BE2C (cell line): Measurements from ENCODE around the gene ZNF597.

Experiments used
- DNase-seq: peaks from one replicate; pipeline ENCODE4 v3.0.0-alpha.2; 2020
- H3K27me3 ChIP-seq: fragments of 250-450 bp; sonication (Bioruptor Pico); 2 replicates; pipeline ENCODE4 v1.5.1; 2020; ENCODE audit warnings: mild to moderate bottlenecking
- H3K36me3 ChIP-seq: fragments of 250-450 bp; sonication (Bioruptor Pico); 2 replicates; pipeline ENCODE4 v1.5.1; 2020; ENCODE audit warnings: mild to moderate bottlenecking
- H3K4me1 ChIP-seq: fragments of 250-450 bp; sonication (Bioruptor Pico); 2 replicates; pipeline ENCODE4 v1.5.1; 2020
- H3K4me3 ChIP-seq: 2 replicates; pipeline ENCODE4 v1.5.1; 2011; ENCODE audit warnings: low read depth, low read length
- H3K9me3 ChIP-seq: fragments of 250-450 bp; sonication (Bioruptor Pico); 2 replicates; pipeline ENCODE4 v1.5.1; 2020
- CTCF ChIP-seq: IDR thresholded peaks from 2 replicates; pipeline ENCODE4 v1.5.1; 2012; ENCODE audit warnings: mild to moderate bottlenecking, low read depth, low read length

Gene ZNF597

GRCh38 chr16:3431779-3432219, 11.5 kb downstream of the ZNF597 start:
- peak; percentile 88 for DNase-seq
- Histone ChIP-seq H3K9me3 (no peaks in the 10 kb centered on the region), H3K36me3 (no peaks in the 10 kb centered on the region), H3K4me1 (no peaks in the 10 kb centered on the region), H3K27me3 (peaks cover 8% of the 10 kb centered on the region), H3K4me3 (peak overlapping the region; percentile 67)
- no peak for TF ChIP-seq CTCF

GRCh38 chr16:3413730-3414379, 29.4 kb downstream of the ZNF597 start:
- TF ChIP-seq CTCF = no peak
- peaks cover 5% of the 10 kb centered on the region for H3K9me3 ChIP-seq
- no peaks in the 10 kb centered on the region for H3K4me1 ChIP-seq
- H3K4me3 ChIP-seq = no peak overlapping the region
- DNase-seq = peak; percentile 29
- peaks cover 3% of the 10 kb centered on the region for H3K36me3 ChIP-seq
- H3K27me3 ChIP-seq = no peaks in the 10 kb centered on the region

GRCh38 chr16:3408561-3409197, 34.6 kb downstream of the ZNF597 start:
- Histone ChIP-seq H3K9me3 (peaks cover 10% of the 10 kb centered on the region), H3K4me3 (no peak overlapping the region), H3K36me3 (peaks cover 46% of the 10 kb centered on the region), H3K4me1 (no peaks in the 10 kb centered on the region), H3K27me3 (no peaks in the 10 kb centered on the region)
- DNase-seq = no peak
- TF ChIP-seq CTCF = no peak

- peak overlapping the region; percentile 84 for H3K4me3 ChIP-seq
- no peaks in the 10 kb centered on the region for H3K4me1 ChIP-seq
- H3K36me3 ChIP-seq = peaks cover 37% of the 10 kb centered on the region
- H3K27me3 ChIP-seq = no peaks in the 10 kb centered on the region
- no peaks in the 10 kb centered on the region for H3K9me3 ChIP-seq
- peak; percentile 25 for DNase-seq
- 0 out of 2 replicates have a peak, but pooled peaks have one; percentile 1 for TF ChIP-seq CTCF
These were observed 41.4 kb downstream of the ZNF597 start for GRCh38 chr16:3401719-3402397.

- Histone ChIP-seq H3K9me3 (no peaks in the 10 kb centered on the region), H3K36me3 (peaks cover 36% of the 10 kb centered on the region), H3K4me1 (no peaks in the 10 kb centered on the region), H3K4me3 (peak within 1 kb of the TSS; percentile 84), H3K27me3 (no peaks in the 10 kb centered on the region)
- peak; percentile 98 for DNase-seq
- TF ChIP-seq CTCF = 0 out of 2 replicates have a peak, but pooled peaks have one; percentile 2
These were observed 42.3 kb downstream of the ZNF597 start, which contains the start of the genes ZNF174 and ZSCAN32 for GRCh38 chr16:3400779-3401688. Gene ZNF174 (plus strand): TSS chr16:3401215. CDS start chr16:3402005, 790 bp downstream. Gene ZSCAN32 (minus strand): TSS chr16:3401004. CDS start chr16:3397557, 3,447 bp downstream.
